OCI-LY3 (cell line): Measurements from ENCODE around the gene PPP2R5C.

Experiments used
- H2AFZ ChIP-seq: fragments of 200-600, 300-600 bp; shearing (Covaris generic); 2 replicates; pipeline ENCODE4 v1.6.0; 2014; ENCODE audit warnings: antibody characterized with exemption, low read depth, low read length
- H3K27ac ChIP-seq: fragments of 200-600, 300-600 bp; sonication (generic); 2 replicates; pipeline ENCODE4 v1.5.1; 2014; ENCODE audit warnings: mild to moderate bottlenecking, low read length, moderate library complexity, mixed read lengths
- H3K27me3 ChIP-seq: fragments of 200-600, 300-600 bp; sonication (generic); 2 replicates; pipeline ENCODE4 v1.6.1; 2014; ENCODE audit warnings: low read depth, low read length, mixed read lengths
- H3K36me3 ChIP-seq: fragments of 200-600, 300-600 bp; sonication (generic); replicated peaks from 2 replicates; pipeline ENCODE3; 2014; ENCODE audit warnings: low read depth, low read length, mixed read lengths
- H3K4me1 ChIP-seq: fragments of 300-600, 200-600 bp; sonication (generic); 2 replicates; pipeline ENCODE4 v1.6.1; 2014; ENCODE audit warnings: low read length, mixed read lengths
- H3K4me2 ChIP-seq: fragments of 200-600, 300-600 bp; sonication (generic); 2 replicates; pipeline ENCODE4 v1.6.1; 2014; ENCODE audit warnings: low read length, mixed read lengths
- H3K4me3 ChIP-seq: fragments of 300-600, 200-600 bp; sonication (generic); 2 replicates; pipeline ENCODE4 v1.5.1; 2014; ENCODE audit warnings: antibody characterized with exemption, mild to moderate bottlenecking, low read length, moderate library complexity
- H3K79me2 ChIP-seq: fragments of 300-600, 200-600 bp; shearing (Covaris generic); 2 replicates; pipeline ENCODE4 v1.6.1; 2014; ENCODE audit warnings: mild to moderate bottlenecking, low read length, mixed read lengths
- H3K9ac ChIP-seq: fragments of 300-600, 200-600 bp; shearing (Covaris generic); 2 replicates; pipeline ENCODE4 v1.6.0; 2014; ENCODE audit warnings: mild to moderate bottlenecking, low read length, moderate library complexity
- H3K9me3 ChIP-seq: fragments of 200-600, 300-600 bp; shearing (Covaris generic); 2 replicates; pipeline ENCODE4 v1.6.1; 2014; ENCODE audit warnings: low read length, mixed read lengths; ENCODE audit not compliant: insufficient read depth
- H4K20me1 ChIP-seq: fragments of 200-600, 300-600 bp; sonication (generic); 2 replicates; pipeline ENCODE4 v1.6.1; 2016; ENCODE audit warnings: low read length, mixed read lengths; ENCODE audit not compliant: insufficient read depth
- CTCF ChIP-seq: fragments of 200-600, 300-600 bp; sonication (generic); IDR thresholded peaks from 2 replicates; pipeline ENCODE4 v1.5.1; 2014; ENCODE audit warnings: antibody characterized with exemption, low read length, low read depth
- EZH2phosphoT487 ChIP-seq: fragments of 200-600 bp; shearing (Covaris generic); IDR thresholded peaks from 2 replicates; pipeline ENCODE4 v1.6.1; 2018; ENCODE audit warnings: antibody characterized with exemption, mixed run types, low read depth

Gene PPP2R5C

GRCh38 chr14:101939646-101940170 is 178.2 kb downstream of the PPP2R5C start:
- Histone ChIP-seq H3K9ac (no peak overlapping the region), H3K27ac (no peak overlapping the region), H3K4me1 (0 out of 2 replicates have a peak, but pooled peaks cover 3% of the 10 kb centered on the region), H3K4me2 (no peak overlapping the region), H3K36me3 (no peaks in the 10 kb centered on the region), H3K27me3 (peaks cover 7% of the 10 kb centered on the region; the same call in 1 of the 2 replicates), H4K20me1 (no peaks in the 10 kb centered on the region), H3K4me3 (no peak overlapping the region), H3K79me2 (no peaks in the 10 kb centered on the region), H2AFZ (no peak overlapping the region), H3K9me3 (no peaks in the 10 kb centered on the region)
- no peak for TF ChIP-seq CTCF
- TF ChIP-seq EZH2phosphoT487, result no peak

- peaks cover 13% of the 10 kb centered on the region for H3K79me2 ChIP-seq
- no peak overlapping the region for H3K4me2 ChIP-seq
- H3K27me3 ChIP-seq, result peaks cover 6% of the 10 kb centered on the region; the same call in 1 of the 2 replicates
These were observed 182.9 kb downstream of the PPP2R5C start for GRCh38 chr14:101944451-101944850.

GRCh38 chr14:101945171-101945570 is 183.7 kb downstream of the PPP2R5C start:
- TF ChIP-seq CTCF, result no peak
- TF ChIP-seq EZH2phosphoT487, result no peak

More at GRCh38 chr14:101944451-101944850, 182.9 kb downstream of the PPP2R5C start:
- H3K4me3 ChIP-seq, result no peak overlapping the region
- H3K4me1 ChIP-seq, result peaks cover 5% of the 10 kb centered on the region; the same call in 1 of the 2 replicates
- H4K20me1 ChIP-seq, result no peaks in the 10 kb centered on the region
- TF ChIP-seq CTCF (no peak), EZH2phosphoT487 (no peak)
- no peaks in the 10 kb centered on the region for H3K36me3 ChIP-seq
- no peak overlapping the region for H3K9ac ChIP-seq
- no peaks in the 10 kb centered on the region for H3K9me3 ChIP-seq
- no peak overlapping the region for H3K27ac ChIP-seq
- H2AFZ ChIP-seq, result no peak overlapping the region

GRCh38 chr14:101947577-101947903 is 186.0 kb downstream of the PPP2R5C start:
- H3K9ac ChIP-seq, result peak overlapping the region; percentile 95
- H3K36me3 ChIP-seq, result no peaks in the 10 kb centered on the region
- peak overlapping the region; percentile 73 for H3K27ac ChIP-seq
- peaks cover 6% of the 10 kb centered on the region; the same call in 1 of the 2 replicates for H3K27me3 ChIP-seq
- H3K4me2 ChIP-seq, result peak overlapping the region; percentile 67
- H3K4me1 ChIP-seq, result peaks cover 6% of the 10 kb centered on the region; the same call in 1 of the 2 replicates
- peaks cover 14% of the 10 kb centered on the region for H3K79me2 ChIP-seq
- H3K9me3 ChIP-seq, result no peaks in the 10 kb centered on the region
- peak overlapping the region; percentile 58; the same call in 1 of the 2 replicates for H2AFZ ChIP-seq
- peak overlapping the region; percentile 95 for H3K4me3 ChIP-seq
- TF ChIP-seq CTCF, result no peak
- no peaks in the 10 kb centered on the region for H4K20me1 ChIP-seq

More at GRCh38 chr14:101945171-101945570, 183.7 kb downstream of the PPP2R5C start:
- H3K27me3 ChIP-seq, result peaks cover 6% of the 10 kb centered on the region; the same call in 1 of the 2 replicates
- peaks cover 14% of the 10 kb centered on the region for H3K79me2 ChIP-seq
- H3K4me3 ChIP-seq, result no peak overlapping the region
- H3K9ac ChIP-seq, result no peak overlapping the region
- H3K9me3 ChIP-seq, result no peaks in the 10 kb centered on the region
- no peak overlapping the region for H3K4me2 ChIP-seq
- no peak overlapping the region for H2AFZ ChIP-seq
- no peaks in the 10 kb centered on the region for H4K20me1 ChIP-seq
- H3K27ac ChIP-seq, result no peak overlapping the region
- H3K4me1 ChIP-seq, result peaks cover 6% of the 10 kb centered on the region; the same call in 1 of the 2 replicates
- no peaks in the 10 kb centered on the region for H3K36me3 ChIP-seq
